ENCODE data around the gene ACTR3.
A peak's percentile ranks its signal among the peaks of the same experiment; 100 is the strongest.

The ACTR3 gene

GRCh38 chr2:113961000-113961399 is 71.1 kb downstream of the ACTR3 start:
- Histone ChIP-seq H3K36me3 (ENCODE audit: control insufficient read depth, insufficient read depth, low read length) (no peaks in the 10 kb centered on the region), H2BK120ac (ENCODE audit: low read depth, low read length) (no peak overlapping the region), H3K23ac (ENCODE audit: low read length) (no peak overlapping the region), H4K8ac (ENCODE audit: low read depth, low read length) (no peak overlapping the region), H3K56ac (ENCODE audit: low read length) (no peak overlapping the region), H4K5ac (ENCODE audit: low read length) (no peak overlapping the region), H3K9ac (ENCODE audit: low read length) (no peak overlapping the region), H3K27me3 (ENCODE audit: insufficient read depth, low read length, poor library complexity) (no peaks in the 10 kb centered on the region), H2AK5ac (ENCODE audit: low read length) (no peak overlapping the region), H3K4ac (ENCODE audit: low read depth, low read length) (no peak overlapping the region), H3K4me3 (ENCODE audit: low read length) (no peak overlapping the region), H3K27ac (ENCODE audit: low read depth, low read length) (no peak overlapping the region), H3K18ac (ENCODE audit: low read length) (no peak overlapping the region), H2BK15ac (replicated peaks; ENCODE audit: low read depth) (no peak overlapping the region), H3K79me1 (ENCODE audit: low read length) (no peaks in the 10 kb centered on the region), H3K4me2 (ENCODE audit: low read length) (no peak overlapping the region), H3K4me1 (ENCODE audit: control insufficient read depth, low read depth, low read length) (no peaks in the 10 kb centered on the region), H2BK5ac (ENCODE audit: low read length) (no peak overlapping the region), H3K79me2 (ENCODE audit: control insufficient read depth, insufficient read depth, low read length) (no peaks in the 10 kb centered on the region)
- no peak for DNase-seq
- no CpG with 5 or more reads among the region's 5 CpGs for WGBS (ENCODE audit: extremely low coverage, insufficient coverage, low lambda C conversion rate)

GRCh38 chr2:113962692-113963480 is 73.0 kb downstream of the ACTR3 start:
- WGBS (ENCODE audit: extremely low coverage, insufficient coverage, low lambda C conversion rate), result no CpG with 5 or more reads among the region's 4 CpGs

GRCh38 chr2:113963965-113964364 is 74.1 kb downstream of the ACTR3 start:
- no peaks in the 10 kb centered on the region for H3K79me1 ChIP-seq (ENCODE audit: low read length)
- H3K56ac ChIP-seq (ENCODE audit: low read length), result no peak overlapping the region
- no peak overlapping the region for H2BK120ac ChIP-seq (ENCODE audit: low read depth, low read length)
- no CpG with 5 or more reads among the region's 3 CpGs for WGBS (ENCODE audit: extremely low coverage, insufficient coverage, low lambda C conversion rate)
- no peaks in the 10 kb centered on the region for H3K79me2 ChIP-seq (ENCODE audit: control insufficient read depth, insufficient read depth, low read length)
- no peaks in the 10 kb centered on the region for H3K36me3 ChIP-seq (ENCODE audit: control insufficient read depth, insufficient read depth, low read length)
- H3K4me1 ChIP-seq (ENCODE audit: control insufficient read depth, low read depth, low read length), result no peaks in the 10 kb centered on the region
- H4K5ac ChIP-seq (ENCODE audit: low read length), result no peak overlapping the region
- H3K23ac ChIP-seq (ENCODE audit: low read length), result no peak overlapping the region
- no peak overlapping the region for H3K9ac ChIP-seq (ENCODE audit: low read length)
- DNase-seq, result no peak
- no peak overlapping the region for H3K4me3 ChIP-seq (ENCODE audit: low read length)
- no peak overlapping the region for H3K4ac ChIP-seq (ENCODE audit: low read depth, low read length)
- H3K27me3 ChIP-seq (ENCODE audit: insufficient read depth, low read length, poor library complexity), result no peaks in the 10 kb centered on the region
- no peak overlapping the region for H2BK5ac ChIP-seq (ENCODE audit: low read length)
- H4K8ac ChIP-seq (ENCODE audit: low read depth, low read length), result no peak overlapping the region
- H2BK15ac ChIP-seq (replicated peaks; ENCODE audit: low read depth), result no peak overlapping the region
- no peak overlapping the region for H2AK5ac ChIP-seq (ENCODE audit: low read length)
- no peak overlapping the region for H3K4me2 ChIP-seq (ENCODE audit: low read length)
- H3K18ac ChIP-seq (ENCODE audit: low read length), result no peak overlapping the region
- H3K27ac ChIP-seq (ENCODE audit: low read depth, low read length), result no peak overlapping the region

More at GRCh38 chr2:113962692-113963480, 73.0 kb downstream of the ACTR3 start:
- no peaks in the 10 kb centered on the region for H3K4me1 ChIP-seq (ENCODE audit: control insufficient read depth, low read depth, low read length)
- no peak overlapping the region for H3K23ac ChIP-seq (ENCODE audit: low read length)
- H3K56ac ChIP-seq (ENCODE audit: low read length), result no peak overlapping the region
- H3K4me3 ChIP-seq (ENCODE audit: low read length), result no peak overlapping the region
- H3K27ac ChIP-seq (ENCODE audit: low read depth, low read length), result no peak overlapping the region
- H3K79me2 ChIP-seq (ENCODE audit: control insufficient read depth, insufficient read depth, low read length), result no peaks in the 10 kb centered on the region
- H2BK120ac ChIP-seq (ENCODE audit: low read depth, low read length), result no peak overlapping the region
- H3K9ac ChIP-seq (ENCODE audit: low read length), result no peak overlapping the region
- no peak overlapping the region for H4K8ac ChIP-seq (ENCODE audit: low read depth, low read length)
- no peak overlapping the region for H2BK5ac ChIP-seq (ENCODE audit: low read length)
- no peak overlapping the region for H3K4ac ChIP-seq (ENCODE audit: low read depth, low read length)
- no peak overlapping the region for H4K5ac ChIP-seq (ENCODE audit: low read length)
- H3K79me1 ChIP-seq (ENCODE audit: low read length), result no peaks in the 10 kb centered on the region
- H2AK5ac ChIP-seq (ENCODE audit: low read length), result no peak overlapping the region
- no peak overlapping the region for H2BK15ac ChIP-seq (replicated peaks; ENCODE audit: low read depth)
- no peak overlapping the region for H3K18ac ChIP-seq (ENCODE audit: low read length)
- DNase-seq, result peak; percentile 34
- H3K4me2 ChIP-seq (ENCODE audit: low read length), result no peak overlapping the region
- H3K27me3 ChIP-seq (ENCODE audit: insufficient read depth, low read length, poor library complexity), result no peaks in the 10 kb centered on the region
- no peaks in the 10 kb centered on the region for H3K36me3 ChIP-seq (ENCODE audit: control insufficient read depth, insufficient read depth, low read length)

GRCh38 chr2:113964436-113964835 is 74.5 kb downstream of the ACTR3 start:
- Histone ChIP-seq H3K18ac (ENCODE audit: low read length) (no peak overlapping the region), H3K27ac (ENCODE audit: low read depth, low read length) (no peak overlapping the region), H2BK5ac (ENCODE audit: low read length) (no peak overlapping the region), H2BK15ac (replicated peaks; ENCODE audit: low read depth) (no peak overlapping the region), H3K79me1 (ENCODE audit: low read length) (no peaks in the 10 kb centered on the region), H3K4me1 (ENCODE audit: control insufficient read depth, low read depth, low read length) (no peaks in the 10 kb centered on the region), H3K56ac (ENCODE audit: low read length) (no peak overlapping the region), H3K79me2 (ENCODE audit: control insufficient read depth, insufficient read depth, low read length) (no peaks in the 10 kb centered on the region), H3K23ac (ENCODE audit: low read length) (no peak overlapping the region), H3K4me3 (ENCODE audit: low read length) (no peak overlapping the region), H4K8ac (ENCODE audit: low read depth, low read length) (no peak overlapping the region), H2AK5ac (ENCODE audit: low read length) (no peak overlapping the region), H3K9ac (ENCODE audit: low read length) (no peak overlapping the region), H3K4me2 (ENCODE audit: low read length) (no peak overlapping the region), H3K36me3 (ENCODE audit: control insufficient read depth, insufficient read depth, low read length) (no peaks in the 10 kb centered on the region), H2BK120ac (ENCODE audit: low read depth, low read length) (no peak overlapping the region), H3K27me3 (ENCODE audit: insufficient read depth, low read length, poor library complexity) (no peaks in the 10 kb centered on the region), H3K4ac (ENCODE audit: low read depth, low read length) (no peak overlapping the region), H4K5ac (ENCODE audit: low read length) (no peak overlapping the region)
- WGBS (ENCODE audit: extremely low coverage, insufficient coverage, low lambda C conversion rate), result no CpG with 5 or more reads among the region's 5 CpGs
- no peak for DNase-seq

GRCh38 chr2:113965228-113965627 is 75.3 kb downstream of the ACTR3 start:
- no peak overlapping the region for H3K27ac ChIP-seq (ENCODE audit: low read depth, low read length)
- no peak overlapping the region for H3K23ac ChIP-seq (ENCODE audit: low read length)
- H3K4me2 ChIP-seq (ENCODE audit: low read length), result no peak overlapping the region
- no peaks in the 10 kb centered on the region for H3K79me2 ChIP-seq (ENCODE audit: control insufficient read depth, insufficient read depth, low read length)
- WGBS (ENCODE audit: extremely low coverage, insufficient coverage, low lambda C conversion rate), result no CpG with 5 or more reads among the region's 5 CpGs
- H3K56ac ChIP-seq (ENCODE audit: low read length), result no peak overlapping the region
- no peak overlapping the region for H2BK5ac ChIP-seq (ENCODE audit: low read length)
- H3K79me1 ChIP-seq (ENCODE audit: low read length), result no peaks in the 10 kb centered on the region
- H2BK15ac ChIP-seq (replicated peaks; ENCODE audit: low read depth), result no peak overlapping the region
- no peak overlapping the region for H3K4me3 ChIP-seq (ENCODE audit: low read length)
- no peaks in the 10 kb centered on the region for H3K4me1 ChIP-seq (ENCODE audit: control insufficient read depth, low read depth, low read length)
- no peak for DNase-seq
- H3K9ac ChIP-seq (ENCODE audit: low read length), result no peak overlapping the region
- no peak overlapping the region for H4K5ac ChIP-seq (ENCODE audit: low read length)
- no peak overlapping the region for H4K8ac ChIP-seq (ENCODE audit: low read depth, low read length)
- H3K36me3 ChIP-seq (ENCODE audit: control insufficient read depth, insufficient read depth, low read length), result no peaks in the 10 kb centered on the region
- H3K4ac ChIP-seq (ENCODE audit: low read depth, low read length), result no peak overlapping the region
- H2AK5ac ChIP-seq (ENCODE audit: low read length), result no peak overlapping the region
- no peaks in the 10 kb centered on the region for H3K27me3 ChIP-seq (ENCODE audit: insufficient read depth, low read length, poor library complexity)
- no peak overlapping the region for H2BK120ac ChIP-seq (ENCODE audit: low read depth, low read length)
- H3K18ac ChIP-seq (ENCODE audit: low read length), result no peak overlapping the region

GRCh38 chr2:113965644-113966043 is 75.8 kb downstream of the ACTR3 start:
- H2AK5ac ChIP-seq (ENCODE audit: low read length), result no peak overlapping the region

More at GRCh38 chr2:113965644-113966043, 75.8 kb downstream of the ACTR3 start:
- Histone ChIP-seq H3K4ac (ENCODE audit: low read depth, low read length) (no peak overlapping the region), H3K4me1 (ENCODE audit: control insufficient read depth, low read depth, low read length) (no peaks in the 10 kb centered on the region), H3K4me3 (ENCODE audit: low read length) (no peak overlapping the region), H3K4me2 (ENCODE audit: low read length) (no peak overlapping the region), H3K79me2 (ENCODE audit: control insufficient read depth, insufficient read depth, low read length) (no peaks in the 10 kb centered on the region), H2BK5ac (ENCODE audit: low read length) (no peak overlapping the region), H3K56ac (ENCODE audit: low read length) (no peak overlapping the region), H4K8ac (ENCODE audit: low read depth, low read length) (no peak overlapping the region), H3K23ac (ENCODE audit: low read length) (no peak overlapping the region), H3K9ac (ENCODE audit: low read length) (no peak overlapping the region), H4K5ac (ENCODE audit: low read length) (no peak overlapping the region), H2BK120ac (ENCODE audit: low read depth, low read length) (no peak overlapping the region), H3K79me1 (ENCODE audit: low read length) (no peaks in the 10 kb centered on the region), H3K27ac (ENCODE audit: low read depth, low read length) (no peak overlapping the region), H3K36me3 (ENCODE audit: control insufficient read depth, insufficient read depth, low read length) (no peaks in the 10 kb centered on the region), H3K18ac (ENCODE audit: low read length) (no peak overlapping the region), H2BK15ac (replicated peaks; ENCODE audit: low read depth) (no peak overlapping the region), H3K27me3 (ENCODE audit: insufficient read depth, low read length, poor library complexity) (no peaks in the 10 kb centered on the region)
- DNase-seq, result peak; percentile 84
- WGBS (ENCODE audit: extremely low coverage, insufficient coverage, low lambda C conversion rate), result no CpG with 5 or more reads among the region's 1 CpG

Measured in mesendoderm (in vitro differentiated cells).